HG03108 (cell line): ENCODE measurements around the gene DCLK1.
"Not testable (repeated sequence)": the region's sequence is repeated elsewhere in the genome, so short reads cannot be mapped to it uniquely, and the experiment has no call there.

Experiments
- ATAC-seq: cut with Tn5 transposase; IDR thresholded peaks from one replicate; pipeline ENCODE4 v1.9.1; 2021; ENCODE audit warnings: moderate library complexity; ENCODE audit not compliant: unreplicated experiment

DCLK1 gene

DNA sequence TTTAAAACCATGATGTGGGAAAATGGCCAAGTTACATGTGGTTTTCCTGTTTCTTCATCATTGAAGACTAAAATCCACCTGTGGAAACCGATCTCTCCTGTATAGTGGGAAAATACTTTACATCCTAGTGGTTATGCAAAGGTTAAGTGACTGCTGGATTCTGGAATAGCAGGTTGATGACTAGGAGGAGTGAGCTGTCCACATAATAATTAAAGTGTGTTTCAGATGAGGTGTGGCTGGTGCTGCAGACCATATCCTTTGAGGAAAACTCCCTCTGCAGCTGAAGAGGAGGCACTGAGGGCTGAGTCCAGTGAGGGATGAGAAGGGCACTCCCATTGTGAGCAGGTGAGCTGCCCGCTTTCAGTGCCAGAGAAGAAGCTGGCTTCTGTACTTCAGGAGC is 43.2 kb downstream of the DCLK1 start:
- no peak for ATAC-seq

DNA sequence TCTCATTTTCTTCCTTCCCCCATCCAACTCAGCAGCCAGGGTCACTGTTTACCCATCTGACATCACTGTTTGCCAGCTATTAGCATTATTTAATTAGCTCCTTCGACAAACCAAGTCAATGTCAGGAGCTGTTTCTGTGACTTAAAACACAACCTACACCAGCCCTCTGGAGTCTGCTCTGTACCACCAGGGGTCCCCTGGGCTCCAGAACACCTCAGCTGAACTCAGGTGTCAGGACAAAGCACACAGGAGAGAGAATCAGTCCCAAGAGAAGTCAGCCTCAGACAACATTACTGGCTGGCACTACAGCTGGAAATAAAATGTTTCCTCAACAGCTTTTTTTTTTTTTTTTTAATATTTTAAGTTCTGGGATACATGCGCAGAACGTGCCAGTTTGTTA is 45.1 kb downstream of the DCLK1 start:
- no peak for ATAC-seq

DNA sequence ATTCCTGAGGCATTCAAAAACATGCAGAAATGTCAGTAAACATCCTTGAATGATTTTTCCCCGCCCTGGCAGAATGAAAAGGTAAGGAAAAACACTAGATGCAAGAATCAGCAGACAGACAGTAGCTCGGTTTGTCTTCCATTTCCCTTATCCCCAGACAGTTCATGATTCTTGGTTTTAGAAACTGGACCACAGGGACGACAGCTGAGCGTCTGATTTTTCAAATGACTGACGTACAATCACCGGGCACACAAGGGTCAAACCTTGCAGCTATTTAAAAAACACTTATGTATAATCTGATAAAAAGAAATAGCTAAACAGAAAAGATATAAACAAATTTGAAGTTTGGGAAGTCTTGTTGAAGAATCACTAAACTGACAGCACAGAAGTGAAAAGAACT is 47.1 kb downstream of the DCLK1 start:
- no peak for ATAC-seq

DNA sequence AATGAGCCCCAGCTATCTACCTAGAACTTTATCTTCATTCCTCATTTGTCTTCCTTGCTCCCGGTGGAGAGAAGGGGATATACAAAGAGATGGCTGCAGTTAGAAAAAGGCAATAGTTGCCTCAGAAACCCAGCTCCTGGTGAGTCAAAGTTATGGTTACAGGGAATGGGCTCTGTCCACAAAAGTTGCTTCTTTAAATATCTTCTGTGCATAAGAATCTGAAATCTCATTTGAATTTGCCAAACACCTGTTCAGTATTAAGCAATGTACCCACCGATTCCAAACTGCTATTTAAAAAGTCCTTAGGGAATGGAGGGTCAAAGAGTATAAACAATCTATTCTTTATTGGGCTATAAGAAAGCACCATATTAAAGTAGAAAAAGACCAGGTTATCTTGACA is 48.4 kb downstream of the DCLK1 start:
- no peak for ATAC-seq

DNA sequence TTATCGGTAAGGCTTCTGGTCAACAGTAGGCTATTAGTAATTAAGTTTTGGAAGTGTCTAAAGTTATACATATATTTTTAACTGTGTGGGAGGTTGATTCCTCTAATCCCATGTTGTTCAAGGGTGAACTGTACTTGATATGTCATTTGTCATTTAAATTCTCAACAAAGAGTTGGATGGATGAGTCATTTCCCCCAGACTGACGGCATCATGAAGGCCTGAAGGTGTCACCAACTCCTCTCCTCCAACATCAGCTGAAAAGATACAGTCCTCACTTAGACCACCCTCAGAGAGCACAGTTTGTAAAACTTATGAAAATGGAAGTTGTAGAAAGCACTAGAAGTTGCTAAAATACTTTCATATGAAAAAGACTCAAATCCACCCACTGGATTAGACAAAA is 48.8 kb downstream of the DCLK1 start:
- no peak for ATAC-seq

DNA sequence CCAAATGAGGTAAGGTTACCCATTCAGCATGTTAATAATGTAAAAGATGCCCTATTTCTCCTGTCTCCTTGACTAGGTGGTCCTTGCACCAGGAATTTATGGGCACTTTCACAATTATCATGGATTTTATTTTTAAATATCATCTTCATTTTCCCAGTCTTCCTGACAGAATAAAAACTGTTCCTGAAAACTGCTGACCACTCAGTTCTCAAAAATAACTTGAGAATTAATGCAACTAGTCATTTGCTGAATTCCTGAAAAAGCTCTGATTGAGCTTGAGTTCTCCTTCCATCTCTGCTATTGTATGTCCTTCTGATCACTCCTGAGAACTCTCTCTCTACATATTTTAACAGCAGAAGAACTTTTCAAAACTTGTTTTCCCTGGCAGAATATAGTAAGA is 55.0 kb downstream of the DCLK1 start:
- no peak for ATAC-seq

DNA sequence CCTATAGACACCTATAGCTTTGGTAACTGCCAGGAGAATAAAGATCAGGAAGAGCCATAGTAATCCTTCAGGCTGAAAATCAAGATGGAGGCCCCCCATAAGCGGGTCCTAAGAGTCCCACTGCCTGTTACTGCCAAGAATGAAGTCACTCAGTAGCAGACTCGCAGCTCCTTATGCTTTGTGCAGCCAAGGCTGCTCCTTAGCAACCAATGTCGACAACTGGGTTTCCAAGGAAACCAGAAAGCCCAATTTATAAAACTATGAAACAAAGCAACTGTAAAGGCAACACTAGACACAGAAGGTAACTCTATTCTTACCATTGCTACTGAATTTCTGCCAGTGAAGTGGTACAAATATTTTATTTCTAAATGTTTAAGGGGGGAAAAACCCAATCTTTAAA is 56.5 kb downstream of the DCLK1 start:
- no peak for ATAC-seq

DNA sequence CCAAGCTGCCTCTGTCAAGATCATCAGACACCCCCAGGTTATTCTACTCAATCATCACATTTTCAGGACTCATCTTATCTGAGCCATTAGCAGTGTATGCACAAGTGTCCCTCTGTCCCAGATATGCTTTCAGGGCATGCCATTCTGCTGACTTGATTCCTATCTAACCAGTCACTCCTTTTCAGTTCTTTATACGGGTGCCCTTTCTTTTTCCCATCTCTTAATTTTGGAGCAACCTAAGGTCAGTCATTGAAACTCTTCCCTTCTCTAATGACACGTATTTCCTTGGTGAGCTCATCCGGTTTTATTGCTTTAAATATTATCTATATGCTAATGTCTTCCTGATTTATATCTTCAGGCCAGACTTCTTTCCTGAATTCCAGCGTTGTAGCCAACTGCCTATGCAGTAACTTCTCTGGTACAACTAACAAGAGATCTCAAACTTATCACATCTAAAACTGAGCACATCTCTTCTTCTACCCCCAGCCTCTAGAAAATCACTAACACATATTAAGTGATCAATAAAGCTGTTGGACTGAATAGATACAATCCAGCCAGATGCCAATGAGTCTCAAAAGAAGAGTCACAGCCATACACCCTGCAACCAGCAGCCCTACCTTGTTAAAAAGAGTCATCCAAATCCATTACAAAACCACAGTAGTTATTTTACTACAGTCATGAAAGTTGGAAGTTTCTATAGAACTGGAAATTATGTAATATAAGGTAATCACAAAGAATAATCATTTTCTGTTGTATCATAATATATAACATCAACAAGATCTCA is 58.8 kb downstream of the DCLK1 start:
- no peak for ATAC-seq

DNA sequence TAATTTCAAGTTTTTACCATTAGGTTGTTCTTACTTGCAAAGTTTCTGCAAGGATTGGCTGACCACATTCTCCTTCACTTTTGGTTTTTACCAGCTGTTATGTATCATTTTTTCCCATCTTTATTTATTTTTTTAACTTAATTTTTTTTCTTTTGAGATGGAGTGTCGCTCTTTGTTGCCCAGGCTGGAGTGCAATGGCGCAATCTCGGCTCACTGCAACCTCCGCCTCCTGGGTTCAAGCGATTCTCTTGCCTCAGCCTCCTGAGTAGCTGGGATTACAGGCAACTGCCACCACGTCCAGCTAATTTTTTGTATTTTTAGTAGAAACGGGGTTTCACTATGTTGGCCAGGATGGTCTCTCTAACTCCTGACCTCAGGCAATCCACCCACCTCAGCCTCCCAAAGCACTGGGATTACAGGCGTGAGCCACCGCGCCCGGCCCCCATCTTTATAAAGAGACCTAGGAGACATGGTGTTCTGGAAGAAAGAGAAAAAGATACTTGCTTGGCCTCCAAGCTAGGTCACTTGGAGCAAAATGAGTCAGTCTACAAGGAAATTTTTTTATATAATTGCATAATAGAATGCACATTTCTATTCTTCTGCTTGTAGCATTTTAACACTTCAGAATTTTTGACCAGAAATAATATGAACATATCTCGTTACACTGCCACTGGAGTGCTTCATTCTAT is 60.5 kb downstream of the DCLK1 start:
- not testable (repeated sequence) for ATAC-seq

DNA sequence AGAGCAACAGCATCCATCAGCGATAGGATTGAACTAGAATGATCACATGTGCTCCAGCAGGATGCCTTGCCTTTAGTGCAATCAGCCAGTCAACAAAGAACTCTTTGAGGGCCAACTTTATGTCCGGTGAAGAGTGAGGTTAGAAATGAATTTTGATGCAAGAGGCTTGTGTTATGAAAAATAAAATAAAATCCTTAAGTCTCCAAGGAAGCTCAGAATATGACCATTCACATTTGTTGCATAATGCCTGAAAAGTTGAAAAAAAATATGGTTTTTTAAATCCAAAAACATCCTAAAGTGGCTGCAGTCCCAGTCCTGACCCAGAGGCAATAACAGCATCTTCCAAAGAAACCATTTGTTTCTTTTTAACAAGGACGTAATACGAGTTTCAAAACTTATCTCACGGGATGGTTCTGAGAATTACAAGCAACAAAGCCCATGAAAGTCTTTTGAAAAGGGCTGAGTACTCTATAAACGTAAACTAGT is 61.3 kb downstream of the DCLK1 start:
- no peak for ATAC-seq

DNA sequence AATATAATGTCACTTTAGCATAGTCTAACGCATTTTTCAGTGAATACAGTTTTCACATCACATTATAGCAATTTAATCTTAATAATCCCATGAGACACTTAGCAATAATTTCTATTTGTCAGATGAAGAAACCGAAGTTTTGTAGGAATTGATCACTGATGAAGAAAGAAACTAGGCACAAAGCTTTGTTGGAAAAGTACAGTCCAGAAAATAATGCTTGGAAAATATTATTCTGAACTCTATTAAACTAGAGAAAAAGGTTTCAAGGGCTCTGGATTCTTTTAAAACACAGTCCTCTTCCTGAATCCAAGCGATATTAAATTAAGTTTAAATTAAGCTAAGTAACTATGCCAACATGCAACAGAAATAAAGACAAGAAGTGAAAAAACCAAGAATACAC is 62.2 kb downstream of the DCLK1 start:
- no peak for ATAC-seq

DNA sequence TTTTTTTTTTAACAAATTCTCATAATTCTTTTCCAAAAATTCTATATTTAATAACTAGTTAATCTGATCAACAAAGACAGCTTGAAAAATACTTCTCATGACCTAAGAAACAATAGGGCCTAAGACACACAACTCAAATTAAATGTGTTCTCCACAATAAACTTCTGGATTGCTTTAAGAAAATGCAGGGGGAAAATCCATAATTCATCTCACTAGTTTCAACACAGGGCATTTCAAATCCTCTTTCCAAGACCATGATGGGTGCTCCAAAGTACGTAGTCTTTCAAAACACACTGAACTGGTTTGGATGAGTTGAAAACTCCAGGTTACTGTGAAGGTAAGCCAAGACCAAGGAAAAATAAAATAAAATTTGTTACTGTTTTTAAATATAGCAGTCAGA is 62.6 kb downstream of the DCLK1 start:
- no peak for ATAC-seq

DNA sequence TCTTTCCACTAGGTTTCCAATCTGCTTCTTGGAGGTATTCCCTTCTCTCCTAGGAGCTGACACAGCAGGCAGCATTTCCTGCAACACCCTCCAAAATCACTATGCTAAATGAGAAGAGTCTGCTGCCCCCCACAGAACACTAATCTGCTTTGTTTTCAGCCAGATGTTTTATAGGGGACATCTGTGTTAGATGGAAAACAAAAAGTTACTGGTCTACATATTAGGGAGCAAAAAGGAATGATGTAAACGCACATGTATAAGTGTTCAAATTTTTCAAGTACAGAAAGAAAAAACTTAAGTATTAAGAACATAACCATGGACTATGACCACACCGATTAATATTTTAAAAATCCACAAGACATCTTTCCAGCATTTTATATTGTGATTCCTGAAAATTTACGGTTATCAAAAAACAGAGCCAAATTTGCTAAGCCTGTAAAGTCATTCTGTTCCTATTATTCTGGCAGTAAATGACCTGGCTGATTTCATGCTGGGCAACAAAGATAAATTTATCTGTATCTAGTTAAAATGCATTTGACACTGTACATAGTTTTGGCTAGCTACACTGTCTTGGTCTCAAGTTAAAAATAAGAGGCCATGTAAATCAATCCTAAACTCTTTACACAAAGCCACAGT is 63.3 kb downstream of the DCLK1 start:
- ATAC-seq, result no peak

DNA sequence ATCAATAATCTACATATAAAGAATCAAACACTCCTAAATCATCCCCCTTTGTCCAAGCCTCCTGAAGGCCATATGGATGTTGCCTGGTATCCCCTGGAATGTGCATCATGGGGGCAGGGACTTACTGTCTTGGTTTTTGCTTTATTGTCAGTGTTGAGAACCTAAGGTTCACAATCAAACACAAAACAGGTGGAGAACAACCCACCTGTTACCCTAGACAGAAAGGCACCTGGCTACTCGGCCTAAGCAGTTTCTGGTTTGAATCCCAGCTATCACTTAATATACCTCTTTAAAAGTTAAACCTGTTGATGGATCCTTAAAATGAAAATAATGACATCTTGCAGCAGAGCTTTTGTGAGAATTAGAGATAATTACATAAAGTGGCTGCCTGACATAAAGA is 68.9 kb downstream of the DCLK1 start:
- ATAC-seq, result no peak

DNA sequence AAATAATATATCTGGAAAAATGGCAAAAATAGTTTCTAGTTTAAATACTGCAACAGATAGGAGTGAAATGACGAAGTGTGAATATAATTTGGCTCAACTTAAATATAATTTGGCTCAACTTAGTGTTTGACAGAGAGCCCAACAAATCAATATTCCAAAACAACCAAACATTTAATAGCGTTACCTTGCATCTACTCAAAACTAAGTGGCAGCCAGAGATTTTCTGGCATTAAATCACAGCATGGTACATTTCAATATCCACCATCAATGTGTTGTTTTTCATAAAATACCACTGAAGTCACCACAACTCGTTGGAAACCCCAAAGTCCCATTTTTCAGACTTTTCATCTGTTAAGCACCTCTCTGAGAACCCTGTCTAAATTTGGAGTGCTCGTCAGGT is 69.6 kb downstream of the DCLK1 start:
- no peak for ATAC-seq

DNA sequence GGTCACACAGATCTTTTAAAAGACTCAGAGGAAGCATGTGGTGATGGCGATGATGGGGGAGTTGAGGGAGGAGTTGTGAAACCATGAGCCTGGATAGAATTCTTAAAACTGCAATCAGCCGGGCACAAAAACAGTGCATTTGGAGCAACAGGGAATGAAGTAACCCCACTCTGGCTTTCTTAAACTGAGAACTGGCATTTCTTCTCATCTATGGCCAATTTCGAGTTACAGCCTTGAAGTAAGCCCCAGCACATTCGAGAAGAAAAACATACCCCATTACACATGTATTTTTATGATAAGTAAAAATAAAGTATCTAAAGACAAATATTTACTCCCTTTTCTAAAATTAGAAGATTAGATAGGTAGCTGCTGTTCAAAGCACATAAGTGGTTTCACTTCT is 70.1 kb downstream of the DCLK1 start:
- no peak for ATAC-seq

DNA sequence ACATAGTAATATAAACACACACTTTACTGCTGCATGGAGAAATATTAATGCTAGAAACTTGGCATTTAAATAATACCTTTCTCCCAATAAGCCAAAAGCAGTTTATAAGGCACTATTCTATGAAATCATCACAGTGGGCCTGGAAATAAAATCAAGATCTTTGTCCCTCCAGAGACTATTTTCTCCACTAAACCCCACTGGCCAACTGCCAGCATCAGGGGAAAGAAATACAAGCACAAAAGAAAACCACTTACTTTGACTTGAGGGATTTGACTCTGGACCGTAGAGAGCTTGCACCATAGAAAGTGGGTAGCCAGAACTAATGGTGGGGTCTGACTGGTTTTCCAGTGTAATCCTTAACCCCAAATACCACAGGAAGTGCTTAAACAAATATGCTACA is 71.9 kb downstream of the DCLK1 start:
- no peak for ATAC-seq

DNA sequence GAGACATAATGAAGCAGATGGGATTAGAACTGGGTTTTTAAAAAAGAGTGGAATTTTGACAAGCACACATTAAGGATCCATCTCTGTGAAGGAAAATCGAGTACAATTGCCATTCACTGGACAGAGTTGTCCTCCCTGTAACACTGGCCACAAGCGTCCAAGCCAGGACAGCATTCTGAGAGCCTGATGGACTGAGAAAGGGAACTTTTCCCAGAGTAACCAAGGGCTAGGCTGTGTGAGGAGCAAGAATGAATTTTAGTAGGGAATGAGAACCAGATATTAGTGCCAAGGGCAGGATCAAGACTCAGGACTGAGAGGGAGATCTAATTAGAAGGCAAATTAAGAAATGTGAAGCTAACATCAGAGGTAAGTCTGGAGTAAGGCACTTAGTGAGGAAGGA is 73.1 kb downstream of the DCLK1 start:
- no peak for ATAC-seq

DNA sequence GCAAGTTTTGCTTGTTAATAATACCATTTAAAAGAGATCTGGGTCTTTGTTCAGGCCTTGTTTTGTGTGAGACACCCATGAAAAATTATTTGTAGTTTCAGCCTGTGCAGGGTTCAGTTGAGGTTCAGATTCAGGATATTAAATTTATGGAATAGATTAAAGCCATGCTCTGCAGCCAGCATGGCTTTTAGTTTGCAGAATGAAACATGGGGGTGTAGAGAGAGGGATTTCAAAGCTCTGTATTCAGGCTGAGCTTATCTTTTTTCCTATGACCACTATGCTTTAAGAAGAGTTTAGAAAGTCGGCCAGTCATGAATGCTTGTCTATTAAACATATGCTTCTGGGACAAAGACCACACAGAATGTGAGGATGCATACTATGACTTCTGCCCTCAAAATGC is 73.6 kb downstream of the DCLK1 start:
- ATAC-seq, result no peak

DNA sequence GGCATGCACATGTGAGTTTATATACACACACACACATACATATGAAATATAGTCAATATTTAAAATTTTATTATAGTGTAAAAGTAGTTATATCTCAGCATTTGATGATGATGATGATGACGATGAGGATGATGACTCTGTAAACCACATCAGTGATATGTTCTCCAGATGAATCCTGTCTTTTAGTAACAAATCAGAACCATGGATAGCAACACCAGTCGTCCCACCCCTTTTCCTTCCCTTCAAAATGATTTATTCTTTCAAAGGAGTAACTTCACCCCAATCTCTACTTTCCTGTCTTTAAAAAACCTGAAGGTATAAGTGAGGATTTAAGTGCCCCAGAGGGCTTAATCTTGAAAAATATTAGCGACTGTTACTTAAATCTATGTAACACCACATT is 74.1 kb downstream of the DCLK1 start:
- ATAC-seq, result no peak

DNA sequence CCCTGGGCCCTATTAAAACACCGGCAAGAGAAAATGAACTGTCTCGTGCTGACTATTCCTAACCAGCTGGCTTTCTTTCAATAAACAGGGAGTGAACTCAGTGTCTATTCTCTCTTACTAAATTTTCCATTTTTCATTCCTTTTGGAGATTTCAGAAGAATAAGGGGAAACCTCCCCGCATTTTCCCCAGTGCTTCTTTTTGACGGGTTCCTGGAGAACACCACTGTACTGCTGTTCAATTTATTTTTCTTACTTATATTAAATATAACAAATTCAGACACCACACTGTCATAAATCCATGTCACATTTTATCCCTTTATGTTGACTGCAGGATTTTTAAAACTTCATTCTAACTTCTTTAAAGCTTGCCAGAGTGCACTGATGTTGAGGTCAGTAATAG is 75.8 kb downstream of the DCLK1 start:
- ATAC-seq, result no peak

DNA sequence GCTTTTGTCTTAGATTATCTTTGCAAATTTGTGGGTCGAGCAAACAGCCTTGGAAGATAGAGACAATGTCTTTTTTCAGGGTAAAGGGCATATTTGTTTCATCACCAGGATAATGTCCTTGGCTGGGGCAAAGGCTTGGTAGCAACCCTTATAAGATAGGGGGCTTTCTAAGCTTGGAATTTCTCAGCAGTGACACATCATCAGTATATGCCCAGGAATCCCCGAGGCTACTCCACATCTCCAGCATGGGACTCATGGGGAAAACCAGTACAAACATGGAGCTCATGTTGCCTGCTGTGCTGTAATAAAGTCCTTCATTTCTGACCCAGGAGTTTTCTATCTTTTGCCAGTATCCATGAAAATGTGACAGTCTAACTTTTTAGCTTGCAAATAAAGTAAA is 77.1 kb downstream of the DCLK1 start:
- no peak for ATAC-seq
